ENCODE results near the gene NPM1.

DNA sequence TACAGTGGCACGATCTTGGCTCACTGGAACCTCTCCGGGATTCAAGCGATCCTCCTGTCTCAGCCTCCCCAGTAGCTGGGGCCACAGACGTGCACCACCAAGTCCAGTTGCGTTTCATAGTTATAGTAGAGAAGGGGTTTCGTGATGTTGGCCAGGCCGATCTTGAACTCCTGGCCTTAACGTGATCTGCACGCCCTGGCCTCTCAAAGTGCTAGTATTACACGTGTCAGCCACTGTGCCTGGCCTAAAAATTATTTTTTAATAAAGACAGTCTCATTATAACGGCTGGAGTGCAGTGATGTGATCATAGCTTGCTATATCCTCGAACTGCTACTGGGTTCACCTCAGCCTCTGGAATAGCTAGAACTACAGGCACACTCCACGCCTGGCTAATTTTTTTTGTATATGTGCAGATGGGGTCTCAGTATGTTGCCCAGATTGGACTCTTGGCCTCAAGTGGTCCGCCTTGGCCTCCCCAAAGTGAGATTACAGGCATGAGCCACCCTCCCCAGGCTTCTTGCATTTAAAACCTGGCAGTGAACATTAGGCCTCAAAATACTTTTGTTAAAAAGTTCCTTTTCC, 4.4 kb downstream of the NPM1 start:
- TF ChIP-seq CTCF (IDR thresholded peaks at IDR 0.05), result no peak
- no peak for TF ChIP-seq POLR2A (IDR thresholded peaks at IDR 0.05)

Measured in uterus (tissue), 2 donors.